NCI-H748 (cell line): ENCODE data around the gene AGTR1.
"Not testable (repeated sequence)": the region's sequence is repeated elsewhere in the genome, so short reads cannot be mapped to it uniquely, and the experiment has no call there.

Source experiments
- DNase-seq: peaks from one replicate; lab custom pipeline; 2025; ENCODE audit not compliant: unreplicated experiment; lab: John Stamatoyannopoulos, UW

AGTR1 gene

DNA sequence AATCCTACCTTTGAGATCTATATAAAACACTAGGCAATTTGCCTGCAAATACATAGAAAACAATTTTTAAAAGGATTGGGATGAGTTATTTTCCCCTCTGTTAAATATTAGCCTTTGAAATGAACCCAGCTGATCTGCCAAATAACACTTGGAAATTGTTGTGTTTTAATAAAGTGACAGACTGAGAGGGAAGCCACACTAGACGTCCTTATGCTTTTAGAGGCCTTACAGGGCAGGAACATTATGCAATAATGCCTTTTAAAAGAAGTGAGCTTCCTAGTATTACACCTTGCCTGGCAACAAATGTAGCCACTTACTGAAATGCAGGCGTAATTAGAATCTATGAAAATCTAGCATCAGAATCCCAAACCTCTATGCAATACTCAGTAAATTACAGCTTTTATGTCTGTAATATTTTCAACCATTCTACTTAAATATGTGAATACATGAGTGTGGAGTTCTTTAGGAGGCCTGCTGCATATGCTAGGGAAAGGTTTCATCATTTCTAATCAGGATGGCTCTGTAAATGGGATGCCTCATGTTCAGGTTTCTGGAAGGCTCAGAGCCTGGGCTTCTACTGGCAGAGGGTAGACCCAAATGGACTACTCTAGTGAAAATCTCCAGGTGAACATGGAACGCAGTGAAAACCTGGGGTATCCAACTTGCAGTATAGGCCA, 20.3 kb downstream of the AGTR1 start:
- no peak for DNase-seq

DNA sequence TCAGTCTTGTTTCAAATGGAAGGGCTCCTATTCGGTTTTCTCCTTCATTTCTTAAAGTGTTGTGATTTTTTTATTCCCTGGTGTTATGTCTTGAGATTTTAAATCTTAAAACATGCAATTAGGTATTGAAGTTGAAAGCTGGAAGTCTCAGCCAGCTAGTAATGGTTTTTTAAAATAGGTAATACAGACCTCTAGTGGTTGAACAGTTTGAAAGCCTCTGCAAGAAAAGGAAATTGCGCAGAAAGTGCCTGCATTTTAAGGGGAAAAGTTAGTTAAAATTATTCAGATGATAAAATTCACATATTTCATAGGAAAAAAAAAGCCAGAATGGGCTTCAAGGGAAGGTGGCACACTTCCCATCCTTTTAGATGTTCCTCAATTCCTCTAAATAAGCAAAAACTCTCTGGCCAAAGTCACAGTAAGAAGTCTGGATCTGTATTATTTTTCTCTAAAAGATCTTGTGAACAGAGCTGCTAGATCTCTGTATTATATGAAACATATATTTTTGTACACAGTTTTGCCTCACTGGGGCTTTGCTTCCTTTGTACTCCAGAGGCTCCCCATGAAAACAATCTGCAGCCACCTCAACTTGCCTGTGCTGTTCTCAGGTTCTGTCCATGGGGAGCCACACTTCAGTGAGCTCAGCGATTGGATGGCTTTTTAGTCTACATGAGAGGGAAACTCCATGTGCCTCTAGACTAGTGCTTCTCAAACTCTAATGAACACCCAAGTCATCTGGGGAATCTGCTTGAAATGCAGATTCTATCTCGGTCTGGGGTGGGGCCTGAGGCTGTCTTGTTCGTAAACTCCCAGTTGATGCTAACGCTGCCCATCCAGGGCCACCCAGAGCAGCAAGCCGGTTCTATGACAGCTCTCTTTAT, 21.5 kb downstream of the AGTR1 start:
- no peak for DNase-seq

DNA sequence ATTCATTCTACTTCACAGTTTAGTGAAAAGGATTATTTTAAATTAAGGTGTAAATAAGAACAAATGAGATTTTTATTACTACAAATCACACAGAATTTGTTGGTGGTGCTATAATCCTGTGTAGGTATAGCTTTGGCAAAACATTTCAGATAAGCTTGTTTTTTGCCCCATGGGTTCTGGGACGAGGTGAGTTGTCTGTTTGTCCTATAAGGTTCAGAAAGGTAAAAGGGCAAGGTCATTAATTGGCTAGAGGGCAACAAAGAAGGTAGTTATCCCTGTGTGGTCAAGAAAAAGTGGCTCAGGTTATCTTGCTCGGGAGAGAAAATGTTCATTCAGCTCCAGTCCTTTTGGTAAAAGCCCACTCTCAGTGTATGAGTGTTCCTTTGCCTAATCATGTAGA, 23.2 kb downstream of the AGTR1 start:
- DNase-seq = no peak

GRCh38 chr3:148723631-148724030, 25.9 kb downstream of the AGTR1 start:
- no peak for DNase-seq

- DNase-seq = peak; percentile 61
Measured at GRCh38 chr3:148727231-148727630, 29.5 kb downstream of the AGTR1 start.

- DNase-seq = no peak
Measured at GRCh38 chr3:148728753-148729152, 31.1 kb downstream of the AGTR1 start.

- DNase-seq = no peak
Measured at GRCh38 chr3:148729476-148730055, 31.9 kb downstream of the AGTR1 start.

DNA sequence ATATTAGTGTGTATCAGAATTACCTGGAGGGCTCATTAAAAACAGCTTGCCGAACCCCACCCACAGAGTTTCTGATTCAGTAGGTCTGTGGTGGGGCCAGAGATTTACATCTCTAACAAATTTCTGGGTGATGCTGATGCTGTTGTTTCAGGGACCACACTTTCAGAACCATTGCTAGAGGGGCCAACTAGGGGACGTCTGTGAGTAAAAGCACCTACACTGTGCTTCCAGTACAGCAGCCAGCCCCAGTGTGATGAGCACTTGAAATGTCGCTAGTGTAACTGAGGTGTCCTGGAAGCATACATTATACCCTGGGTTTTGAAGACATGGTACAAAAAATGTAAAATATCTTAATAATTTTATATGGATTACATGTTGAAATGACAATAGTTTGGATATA, 33.0 kb downstream of the AGTR1 start:
- DNase-seq = no peak

- no peak for DNase-seq
Measured at GRCh38 chr3:148735597-148735996, 37.9 kb downstream of the AGTR1 start.

DNA sequence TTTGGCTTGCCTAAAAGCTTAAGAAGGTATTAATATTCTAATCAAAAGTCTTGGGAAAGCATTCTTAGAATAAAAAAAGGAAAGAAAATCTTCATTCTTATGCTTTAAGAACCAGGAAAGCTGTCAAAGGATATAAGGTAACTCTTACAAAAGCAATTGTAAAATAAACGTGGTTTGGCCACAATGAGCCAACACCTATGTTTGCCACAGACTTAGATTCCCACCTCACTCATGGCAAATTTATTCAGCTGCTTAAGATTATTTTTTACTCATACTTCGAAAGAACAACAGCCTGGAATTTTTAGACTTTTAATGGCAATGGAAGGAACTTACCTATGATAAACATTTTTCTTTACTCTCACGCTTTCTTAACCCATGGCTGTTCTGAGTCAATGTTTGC, 38.4 kb downstream of the AGTR1 start:
- DNase-seq = no peak

- no peak for DNase-seq
Measured at GRCh38 chr3:148737104-148737530, 39.4 kb downstream of the AGTR1 start.

GRCh38 chr3:148739720-148740119, 42.0 kb downstream of the AGTR1 start:
- DNase-seq = no peak

DNA sequence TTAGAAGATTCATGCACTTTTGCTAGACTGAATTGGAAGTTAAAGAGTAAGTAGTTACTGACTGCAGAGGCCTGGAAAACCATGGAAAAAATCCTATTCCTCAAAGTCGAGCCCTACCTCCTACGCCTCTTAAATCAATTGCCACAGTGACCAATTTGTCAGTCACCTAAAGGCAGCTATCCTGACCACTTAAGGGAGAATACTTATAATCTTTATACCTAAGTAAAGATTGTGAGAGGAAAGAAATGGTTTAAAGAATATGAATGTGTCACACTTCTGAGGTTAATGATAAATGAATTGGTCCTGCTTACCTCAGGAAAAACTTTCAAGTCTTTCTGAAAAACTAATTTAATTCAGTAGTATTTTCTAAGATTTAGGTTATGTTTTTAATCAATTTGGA, 42.6 kb downstream of the AGTR1 start:
- no peak for DNase-seq

DNA sequence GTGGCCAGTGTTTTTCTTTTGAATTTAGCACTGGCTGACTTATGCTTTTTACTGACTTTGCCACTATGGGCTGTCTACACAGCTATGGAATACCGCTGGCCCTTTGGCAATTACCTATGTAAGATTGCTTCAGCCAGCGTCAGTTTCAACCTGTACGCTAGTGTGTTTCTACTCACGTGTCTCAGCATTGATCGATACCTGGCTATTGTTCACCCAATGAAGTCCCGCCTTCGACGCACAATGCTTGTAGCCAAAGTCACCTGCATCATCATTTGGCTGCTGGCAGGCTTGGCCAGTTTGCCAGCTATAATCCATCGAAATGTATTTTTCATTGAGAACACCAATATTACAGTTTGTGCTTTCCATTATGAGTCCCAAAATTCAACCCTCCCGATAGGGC, 43.5 kb downstream of the AGTR1 start:
- no peak for DNase-seq

DNA sequence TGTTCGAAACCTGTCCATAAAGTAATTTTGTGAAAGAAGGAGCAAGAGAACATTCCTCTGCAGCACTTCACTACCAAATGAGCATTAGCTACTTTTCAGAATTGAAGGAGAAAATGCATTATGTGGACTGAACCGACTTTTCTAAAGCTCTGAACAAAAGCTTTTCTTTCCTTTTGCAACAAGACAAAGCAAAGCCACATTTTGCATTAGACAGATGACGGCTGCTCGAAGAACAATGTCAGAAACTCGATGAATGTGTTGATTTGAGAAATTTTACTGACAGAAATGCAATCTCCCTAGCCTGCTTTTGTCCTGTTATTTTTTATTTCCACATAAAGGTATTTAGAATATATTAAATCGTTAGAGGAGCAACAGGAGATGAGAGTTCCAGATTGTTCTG, 44.4 kb downstream of the AGTR1 start:
- no peak for DNase-seq

GRCh38 chr3:148746053-148746452, 48.4 kb downstream of the AGTR1 start:
- DNase-seq = no peak

DNA sequence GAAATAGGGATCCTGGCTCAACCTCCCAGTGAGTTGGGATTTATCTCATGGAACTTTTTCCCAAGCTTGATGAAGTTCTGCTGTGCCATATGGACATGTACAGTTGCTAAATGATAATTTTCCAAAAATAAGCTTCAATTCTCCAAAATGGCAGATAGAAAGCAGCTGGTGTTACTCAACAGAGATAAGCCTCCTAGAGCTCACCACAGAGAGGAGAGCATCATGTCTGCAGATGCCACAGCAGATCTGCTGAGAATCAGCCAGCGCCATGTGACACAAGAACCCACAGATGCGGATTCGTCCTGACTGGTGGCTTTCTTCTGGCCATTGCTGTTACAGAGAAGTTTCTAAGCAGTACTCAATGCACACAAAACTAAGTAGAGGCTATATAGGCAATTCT, 50.6 kb downstream of the AGTR1 start:
- DNase-seq = no peak

DNA sequence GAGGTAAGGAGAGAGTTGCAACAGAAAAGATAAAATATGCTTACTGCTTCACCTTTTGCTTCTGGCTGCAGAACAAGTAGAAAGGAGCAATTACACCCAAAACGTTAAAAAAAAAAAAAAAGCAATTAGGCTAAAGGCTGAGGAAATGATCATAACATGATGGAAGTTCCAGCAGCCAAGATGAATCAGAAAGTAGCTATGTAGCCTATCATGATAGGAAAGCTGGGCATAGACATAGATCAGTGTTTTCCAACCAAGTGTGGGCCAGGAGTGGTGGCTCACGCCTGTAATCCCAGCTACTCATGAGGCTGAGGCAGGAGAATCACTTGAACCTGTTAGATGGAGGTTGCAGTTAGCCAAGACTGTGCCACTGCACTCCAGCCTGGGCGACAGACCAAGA, 52.6 kb downstream of the AGTR1 start:
- DNase-seq = no peak

- no peak for DNase-seq
Measured at GRCh38 chr3:148751461-148751860, 53.8 kb downstream of the AGTR1 start.

- not testable (repeated sequence) for DNase-seq
Measured at GRCh38 chr3:148753385-148753784, 55.7 kb downstream of the AGTR1 start.

GRCh38 chr3:148755570-148755969, 57.9 kb downstream of the AGTR1 start:
- DNase-seq = no peak

DNA sequence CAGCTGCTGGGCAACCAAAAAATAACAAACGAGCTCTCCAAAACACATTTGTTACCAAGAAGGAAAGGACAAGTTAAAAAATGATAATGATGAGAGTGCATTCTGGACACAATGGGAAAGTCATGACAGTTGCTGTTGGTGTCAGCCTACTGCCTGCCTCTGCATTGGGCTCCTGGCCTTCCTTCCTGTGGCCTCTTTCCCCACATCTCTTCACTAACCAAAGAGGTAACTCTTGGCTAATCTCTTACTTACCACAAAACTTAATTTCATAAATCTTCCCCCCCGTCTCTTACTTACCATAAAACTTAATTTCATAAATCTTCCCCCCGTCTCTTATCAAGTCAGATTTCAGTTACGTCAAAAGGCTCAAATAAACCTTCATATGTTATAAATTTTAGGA, 58.6 kb downstream of the AGTR1 start:
- DNase-seq = no peak
